Measurements from ENCODE around the gene NLE1.
"Not testable (repeated sequence)": the region's sequence is repeated elsewhere in the genome, so short reads cannot be mapped to it uniquely, and the experiment has no call there.

Gene NLE1

DNA sequence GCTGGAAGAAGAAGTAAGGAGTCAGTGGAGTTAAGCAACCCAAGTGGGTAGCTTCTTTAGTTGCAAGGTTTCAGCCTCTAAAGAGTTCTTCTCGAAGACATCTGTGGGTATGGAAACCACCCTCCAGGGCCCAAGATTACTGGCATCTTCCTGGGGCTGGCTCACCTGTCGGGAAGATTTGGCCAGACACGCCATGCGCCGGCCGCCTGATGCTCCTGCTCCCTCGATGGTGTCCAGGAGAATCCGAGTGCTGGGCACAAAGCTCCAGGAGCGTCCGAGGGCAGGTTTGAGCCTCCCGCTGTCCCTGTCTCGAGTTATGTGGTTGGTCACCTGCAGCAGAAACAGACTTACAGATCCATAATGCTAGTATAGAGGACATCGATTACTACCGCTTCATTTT lies 41.1 kb downstream of the NLE1 start:
- no peaks in the 10 kb centered on the region for H3K4me1 ChIP-seq (ENCODE audit: control insufficient read depth, insufficient read depth, low read length, poor library complexity, severe bottlenecking)
- H3K4me3 ChIP-seq (ENCODE audit: extremely low read depth, insufficient read depth, low read length, poor library complexity, severe bottlenecking) = no peak overlapping the region
- no peaks in the 10 kb centered on the region for H3K9me3 ChIP-seq (ENCODE audit: control insufficient read depth, low read length)
- peaks cover 40% of the 10 kb centered on the region for H3K36me3 ChIP-seq (ENCODE audit: control insufficient read depth, insufficient read depth, low read length)
- WGBS, 2 experiments (ENCODE audit: insufficient coverage in 2 of 2) = 92 to 95% methylated on average over 13 to 14 of the region's 14 CpGs
- H3K27ac ChIP-seq (ENCODE audit: low read depth, low read length, severe bottlenecking) = no peak overlapping the region

DNA sequence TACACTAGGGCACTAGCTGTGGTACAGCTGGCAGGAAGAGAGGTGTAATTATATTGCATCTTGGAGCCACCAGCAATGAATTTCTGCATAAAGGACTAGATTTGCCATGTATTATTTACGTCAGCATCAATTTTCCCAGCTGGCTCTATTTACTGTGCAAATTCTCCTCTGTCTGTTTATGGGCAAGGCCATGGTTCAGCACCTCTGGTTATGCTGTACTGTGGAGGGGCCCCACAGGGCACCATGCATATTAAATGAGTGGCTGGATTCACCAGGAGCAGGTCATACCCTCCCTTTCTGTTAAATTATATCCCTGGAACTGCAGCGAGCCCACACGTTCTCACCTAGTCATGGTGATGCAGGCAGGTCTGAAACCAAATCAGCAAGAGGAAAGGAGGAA lies 42.2 kb downstream of the NLE1 start:
- Histone ChIP-seq H3K36me3 (ENCODE audit: control insufficient read depth, insufficient read depth, low read length) (peaks cover 29% of the 10 kb centered on the region), H3K9me3 (ENCODE audit: control insufficient read depth, low read length) (no peaks in the 10 kb centered on the region), H3K4me3 (ENCODE audit: extremely low read depth, insufficient read depth, low read length, poor library complexity, severe bottlenecking) (no peak overlapping the region), H3K4me1 (ENCODE audit: control insufficient read depth, insufficient read depth, low read length, poor library complexity, severe bottlenecking) (peaks cover 2% of the 10 kb centered on the region), H3K27ac (ENCODE audit: low read depth, low read length, severe bottlenecking) (no peak overlapping the region)
- 80% methylated on average over 1 of the region's 3 CpGs; no CpG with 5 or more reads in 1 of the 2 experiments for WGBS, 2 experiments (ENCODE audit: insufficient coverage in 2 of 2)

DNA sequence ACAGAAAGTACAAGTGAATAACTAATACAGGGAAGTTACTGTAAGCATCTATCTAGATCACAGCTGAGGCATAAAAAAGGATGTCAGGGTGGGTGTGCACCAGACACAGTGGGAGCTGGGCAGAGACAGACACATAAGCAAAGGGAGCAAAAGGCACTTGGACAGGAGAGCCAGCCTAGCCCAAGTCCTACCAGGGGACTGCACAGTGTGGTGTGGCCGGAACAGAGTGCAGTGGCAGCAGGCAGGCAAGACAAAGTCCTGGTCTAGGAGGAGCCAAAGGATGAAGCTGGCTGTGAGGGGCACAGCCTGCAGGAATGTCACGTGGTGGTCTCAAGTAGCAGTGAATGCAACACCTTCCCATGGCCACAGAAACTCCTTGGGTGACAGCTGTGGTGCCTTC lies 44.3 kb downstream of the NLE1 start:
- Histone ChIP-seq H3K4me3 (ENCODE audit: extremely low read depth, insufficient read depth, low read length, poor library complexity, severe bottlenecking) (no peak overlapping the region), H3K4me1 (ENCODE audit: control insufficient read depth, insufficient read depth, low read length, poor library complexity, severe bottlenecking) (peaks cover 2% of the 10 kb centered on the region)
- WGBS, 2 experiments (ENCODE audit: insufficient coverage in 2 of 2) = 67 to 95% methylated on average over 2 of the region's 2 CpGs

GRCh38 chr17:35095741-35096140 lies 46.4 kb downstream of the NLE1 start:
- H3K27ac ChIP-seq (ENCODE audit: low read depth, low read length, severe bottlenecking) = no peak overlapping the region
- peaks cover 13% of the 10 kb centered on the region for H3K36me3 ChIP-seq (ENCODE audit: control insufficient read depth, insufficient read depth, low read length)
- H3K4me1 ChIP-seq (ENCODE audit: control insufficient read depth, insufficient read depth, low read length, poor library complexity, severe bottlenecking) = peaks cover 2% of the 10 kb centered on the region
- H3K4me3 ChIP-seq (ENCODE audit: extremely low read depth, insufficient read depth, low read length, poor library complexity, severe bottlenecking) = no peak overlapping the region
- no peaks in the 10 kb centered on the region for H3K9me3 ChIP-seq (ENCODE audit: control insufficient read depth, low read length)
- 83% methylated on average over 1 of the region's 1 CpG; no CpG with 5 or more reads in 1 of the 2 experiments for WGBS, 2 experiments (ENCODE audit: insufficient coverage in 2 of 2)

More for the DNA sequence above, 44.3 kb downstream of the NLE1 start:
- H3K27ac ChIP-seq (ENCODE audit: low read depth, low read length, severe bottlenecking) = no peak overlapping the region
- H3K36me3 ChIP-seq (ENCODE audit: control insufficient read depth, insufficient read depth, low read length) = peaks cover 23% of the 10 kb centered on the region
- H3K9me3 ChIP-seq (ENCODE audit: control insufficient read depth, low read length) = no peaks in the 10 kb centered on the region

- H3K4me1 ChIP-seq (ENCODE audit: control insufficient read depth, insufficient read depth, low read length, poor library complexity, severe bottlenecking) = peaks cover 4% of the 10 kb centered on the region
- H3K27ac ChIP-seq (ENCODE audit: low read depth, low read length, severe bottlenecking) = no peak overlapping the region
- no peaks in the 10 kb centered on the region for H3K9me3 ChIP-seq (ENCODE audit: control insufficient read depth, low read length)
- peaks cover 5% of the 10 kb centered on the region for H3K36me3 ChIP-seq (ENCODE audit: control insufficient read depth, insufficient read depth, low read length)
- no peak overlapping the region for H3K4me3 ChIP-seq (ENCODE audit: extremely low read depth, insufficient read depth, low read length, poor library complexity, severe bottlenecking)
- 71 to 86% methylated on average over 2 of the region's 2 CpGs for WGBS, 2 experiments (ENCODE audit: insufficient coverage in 2 of 2)
These were observed 47.2 kb downstream of the NLE1 start for GRCh38 chr17:35094902-35095301.

GRCh38 chr17:35090707-35091106 lies 51.4 kb downstream of the NLE1 start:
- not testable (repeated sequence) for H3K9me3 ChIP-seq (ENCODE audit: control insufficient read depth, low read length); H3K27ac ChIP-seq (ENCODE audit: low read depth, low read length, severe bottlenecking); H3K4me1 ChIP-seq (ENCODE audit: control insufficient read depth, insufficient read depth, low read length, poor library complexity, severe bottlenecking); H3K36me3 ChIP-seq (ENCODE audit: control insufficient read depth, insufficient read depth, low read length); H3K4me3 ChIP-seq (ENCODE audit: extremely low read depth, insufficient read depth, low read length, poor library complexity, severe bottlenecking)
- WGBS, 2 experiments (ENCODE audit: insufficient coverage in 2 of 2) = 94 to 98% methylated on average over 8 to 9 of the region's 11 CpGs

GRCh38 chr17:35089586-35090296 lies 52.4 kb downstream of the NLE1 start:
- 53 to 59% methylated on average over 15 to 16 of the region's 22 CpGs for WGBS, 2 experiments (ENCODE audit: insufficient coverage in 2 of 2)
- Histone ChIP-seq H3K27ac (ENCODE audit: low read depth, low read length, severe bottlenecking) (peak overlapping the region; percentile 20), H3K9me3 (ENCODE audit: control insufficient read depth, low read length) (no peaks in the 10 kb centered on the region), H3K36me3 (ENCODE audit: control insufficient read depth, insufficient read depth, low read length) (no peaks in the 10 kb centered on the region), H3K4me1 (ENCODE audit: control insufficient read depth, insufficient read depth, low read length, poor library complexity, severe bottlenecking) (peaks cover 16% of the 10 kb centered on the region), H3K4me3 (ENCODE audit: extremely low read depth, insufficient read depth, low read length, poor library complexity, severe bottlenecking) (peak overlapping the region; percentile 29)

DNA sequence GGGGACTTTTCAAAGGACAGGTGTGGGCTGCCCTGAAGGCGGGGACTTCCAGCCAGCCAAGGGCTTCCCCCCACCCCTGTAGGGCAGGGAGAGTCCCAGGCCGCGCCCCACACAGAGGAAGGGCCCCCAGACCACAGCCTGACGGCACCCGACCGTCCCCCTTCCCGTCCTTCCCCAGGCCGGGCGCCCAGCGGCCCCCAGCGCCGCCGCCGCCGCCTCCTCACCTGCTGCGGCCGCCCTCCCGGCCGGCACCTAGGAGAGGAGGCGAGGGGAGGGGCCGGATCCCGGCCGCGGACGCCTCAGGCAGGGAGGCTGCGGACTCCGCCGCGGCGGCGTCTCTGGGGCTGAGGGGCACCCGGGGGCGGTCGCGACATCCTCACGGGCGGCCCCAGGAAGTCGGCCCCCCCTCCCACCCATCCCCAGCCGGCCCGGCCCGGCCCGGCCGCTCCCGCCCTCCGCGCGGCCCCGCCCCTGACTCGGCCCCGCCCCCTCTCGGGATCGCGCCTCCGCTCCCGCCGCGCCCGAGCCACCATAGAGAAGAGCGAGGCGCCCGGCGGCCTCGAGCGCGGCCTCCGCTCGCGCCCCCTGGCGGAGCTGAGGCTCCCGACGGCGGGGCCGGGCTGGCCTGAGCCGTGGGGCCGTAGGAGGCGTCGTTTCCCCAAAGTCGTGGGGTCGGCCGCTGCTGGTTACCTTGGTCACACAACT lies 53.1 kb downstream of the NLE1 start:
- Histone ChIP-seq H3K27ac (ENCODE audit: low read depth, low read length, severe bottlenecking) (peak overlapping the region; percentile 37), H3K4me3 (ENCODE audit: extremely low read depth, insufficient read depth, low read length, poor library complexity, severe bottlenecking) (peak overlapping the region; percentile 85), H3K4me1 (ENCODE audit: control insufficient read depth, insufficient read depth, low read length, poor library complexity, severe bottlenecking) (peaks cover 16% of the 10 kb centered on the region), H3K36me3 (ENCODE audit: control insufficient read depth, insufficient read depth, low read length) (no peaks in the 10 kb centered on the region), H3K9me3 (ENCODE audit: control insufficient read depth, low read length) (no peaks in the 10 kb centered on the region)
- 0 to 1% methylated on average over 28 to 35 of the region's 80 CpGs for WGBS, 2 experiments (ENCODE audit: insufficient coverage in 2 of 2)

DNA sequence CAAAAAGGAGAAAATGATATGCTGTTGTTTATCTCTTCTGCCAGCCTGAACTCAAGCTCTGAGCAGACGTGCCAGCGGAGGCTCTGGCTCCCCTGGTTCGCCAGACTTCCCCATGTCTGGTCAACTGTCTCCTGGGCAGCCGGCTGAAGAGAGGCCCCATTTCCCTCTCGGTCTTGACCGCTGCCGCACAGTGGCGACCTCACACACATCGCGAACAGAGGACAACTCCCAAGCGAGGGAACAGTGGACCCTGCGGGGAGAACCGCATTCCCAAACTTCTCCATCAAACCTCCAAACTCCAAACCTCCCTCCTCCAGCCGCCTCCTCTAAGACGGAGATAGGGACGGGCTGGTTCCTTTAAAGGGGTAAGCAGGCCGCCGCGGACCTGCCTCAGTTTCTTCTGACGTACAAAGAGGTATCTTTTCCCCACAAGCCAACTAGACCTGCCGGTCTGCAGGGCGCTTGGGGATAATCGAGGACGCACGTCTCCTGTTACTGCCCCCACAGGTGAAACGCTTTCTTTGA lies 53.7 kb downstream of the NLE1 start:
- Histone ChIP-seq H3K9me3 (ENCODE audit: control insufficient read depth, low read length) (no peaks in the 10 kb centered on the region), H3K4me3 (ENCODE audit: extremely low read depth, insufficient read depth, low read length, poor library complexity, severe bottlenecking) (peak overlapping the region; percentile 85), H3K4me1 (ENCODE audit: control insufficient read depth, insufficient read depth, low read length, poor library complexity, severe bottlenecking) (peaks cover 16% of the 10 kb centered on the region), H3K27ac (ENCODE audit: low read depth, low read length, severe bottlenecking) (peak overlapping the region; percentile 37), H3K36me3 (ENCODE audit: control insufficient read depth, insufficient read depth, low read length) (no peaks in the 10 kb centered on the region)
- WGBS, 2 experiments (ENCODE audit: insufficient coverage in 2 of 2) = 1 to 3% methylated on average over 17 to 22 of the region's 26 CpGs

DNA sequence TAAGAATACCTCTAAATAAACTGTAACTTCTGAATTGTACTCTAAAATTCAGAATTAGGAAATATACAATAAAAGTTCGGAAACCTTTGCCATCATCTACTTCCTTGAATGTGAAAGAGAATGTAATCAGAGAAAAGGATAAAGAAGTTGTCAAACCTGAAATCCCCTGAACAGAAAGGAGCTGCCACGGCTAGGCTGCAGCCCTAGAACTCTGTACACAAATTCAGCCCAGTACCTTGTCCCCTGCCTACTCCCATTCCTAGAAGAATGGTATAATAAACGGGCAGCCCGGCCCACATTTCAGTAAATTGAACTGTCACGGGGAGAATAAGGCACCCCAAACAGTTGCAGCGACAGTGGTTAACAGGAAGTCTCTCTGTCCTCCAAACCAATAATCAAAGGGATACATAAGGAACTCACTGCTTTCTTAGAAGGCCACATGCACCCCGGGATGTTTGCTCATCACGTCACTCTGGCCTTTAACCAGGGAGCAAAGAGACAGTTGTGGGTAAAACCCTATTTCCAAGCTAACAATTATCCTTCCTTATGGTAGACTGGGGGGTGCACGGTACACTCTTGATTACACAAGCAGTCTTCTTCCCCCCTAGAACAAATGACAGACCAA lies 54.3 kb downstream of the NLE1 start:
- peak overlapping the region; percentile 85 for H3K4me3 ChIP-seq (ENCODE audit: extremely low read depth, insufficient read depth, low read length, poor library complexity, severe bottlenecking)
- no peaks in the 10 kb centered on the region for H3K36me3 ChIP-seq (ENCODE audit: control insufficient read depth, insufficient read depth, low read length)
- no peaks in the 10 kb centered on the region for H3K9me3 ChIP-seq (ENCODE audit: control insufficient read depth, low read length)
- 36 to 47% methylated on average over 5 to 6 of the region's 9 CpGs for WGBS, 2 experiments (ENCODE audit: insufficient coverage in 2 of 2)
- H3K27ac ChIP-seq (ENCODE audit: low read depth, low read length, severe bottlenecking) = no peak overlapping the region
- peaks cover 20% of the 10 kb centered on the region for H3K4me1 ChIP-seq (ENCODE audit: control insufficient read depth, insufficient read depth, low read length, poor library complexity, severe bottlenecking)
